ENCODE measurements around the gene PRKCA. TPM values are rescaled to one million over a fixed set of nuclear protein-coding genes. Genes with fewer than 3 reads are reported as not detected.

The PRKCA gene
- total RNA-seq, 3 donors from 2014 or later (not counting 1 experiment from before 2014, with no cell fraction given): 19.6 to 29.0 (median 20.4) TPM

GRCh38 chr17:66782851-66783250, 480.4 kb downstream of the PRKCA start:
- no peaks in the 10 kb centered on the region for H3K27me3 ChIP-seq (ENCODE audit: control insufficient read depth, insufficient read depth, low read length)
- intact Hi-C loops (cut with micrococcal nuclease): no loop called here
- no peaks in the 10 kb centered on the region for H3K9me3 Mint-ChIP-seq
- H3K27ac Mint-ChIP-seq: no peak overlapping the region
- no peaks in the 10 kb centered on the region for H3K9me3 ChIP-seq (ENCODE audit: control insufficient read depth, insufficient read depth, low read length)
- WGBS (ENCODE audit: insufficient coverage): 89% methylated on average over 9 of the region's 9 CpGs
- H3K36me3 Mint-ChIP-seq: no peaks in the 10 kb centered on the region
- no peaks in the 10 kb centered on the region for H3K36me3 ChIP-seq (ENCODE audit: control insufficient read depth, insufficient read depth, low read length)
- H3K4me3 Mint-ChIP-seq: no peak overlapping the region
- H3K4me3 ChIP-seq (ENCODE audit: low read length): no peak overlapping the region
- no peak overlapping the region for H3K27ac ChIP-seq (ENCODE audit: low read length)
- H3K27me3 Mint-ChIP-seq (ENCODE audit: low read depth in 2 of 2): no peaks in the 10 kb centered on the region
- DNase-seq: no peak
- H3K4me1 ChIP-seq (ENCODE audit: control insufficient read depth, insufficient read depth, low read length): no peaks in the 10 kb centered on the region
- TF ChIP-seq CTCF (IDR thresholded peaks at IDR 0.05): no peak
- H3K4me1 Mint-ChIP-seq: no peaks in the 10 kb centered on the region
- no peak for ATAC-seq

GRCh38 chr17:66783656-66784381, 481.4 kb downstream of the PRKCA start:
- H3K27ac ChIP-seq (ENCODE audit: low read length): no peak overlapping the region

DNA sequence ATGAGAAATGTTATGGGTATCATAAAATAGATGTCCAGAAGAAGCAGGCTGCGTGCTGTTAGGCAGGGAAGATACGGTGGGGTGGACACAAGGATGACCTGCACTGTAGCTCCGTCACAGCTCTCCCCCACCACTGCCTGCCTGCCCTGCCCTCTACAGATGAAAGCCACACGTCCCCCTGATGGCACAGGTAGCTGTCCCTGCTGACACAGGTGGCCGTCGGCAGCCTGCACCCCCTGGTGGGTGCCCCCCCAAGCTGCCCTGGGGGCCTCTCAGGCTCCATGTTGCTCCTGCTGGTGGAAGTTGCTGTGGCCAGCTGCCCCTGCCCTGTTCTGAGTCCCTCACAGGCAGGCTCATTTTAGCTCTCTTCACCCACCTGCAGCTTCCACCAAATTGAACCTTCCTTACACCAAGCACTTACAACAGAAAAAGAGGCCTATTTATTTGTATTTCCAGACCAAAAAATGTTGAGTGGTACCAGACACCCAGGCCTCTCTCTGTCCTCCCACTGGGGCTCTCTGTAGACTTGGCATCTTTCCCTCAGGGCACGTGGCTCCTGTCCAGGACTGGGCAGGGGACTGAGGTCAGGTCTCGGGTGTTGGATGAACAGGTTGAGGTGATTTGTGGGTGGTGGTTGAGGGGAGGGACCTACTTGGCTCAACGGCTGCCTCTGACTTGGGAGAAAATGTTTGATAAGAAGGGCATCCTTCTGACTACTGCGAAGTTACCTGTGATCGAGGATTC, 482.4 kb downstream of the PRKCA start:
- H3K36me3 Mint-ChIP-seq: no peaks in the 10 kb centered on the region
- no peak for TF ChIP-seq CTCF (IDR thresholded peaks at IDR 0.05)
- H3K4me1 Mint-ChIP-seq: no peaks in the 10 kb centered on the region
- Histone ChIP-seq H3K4me1 (ENCODE audit: control insufficient read depth, insufficient read depth, low read length) (no peaks in the 10 kb centered on the region), H3K9me3 (ENCODE audit: control insufficient read depth, insufficient read depth, low read length) (no peaks in the 10 kb centered on the region), H3K4me3 (ENCODE audit: low read length) (no peak overlapping the region), H3K36me3 (ENCODE audit: control insufficient read depth, insufficient read depth, low read length) (peaks cover 7% of the 10 kb centered on the region), H3K27me3 (ENCODE audit: control insufficient read depth, insufficient read depth, low read length) (no peaks in the 10 kb centered on the region), H3K27ac (ENCODE audit: low read length) (no peak overlapping the region)
- DNase-seq (no peak), ATAC-seq (no peak)
- no peaks in the 10 kb centered on the region for H3K9me3 Mint-ChIP-seq
- 88% methylated on average over 11 of the region's 11 CpGs for WGBS (ENCODE audit: insufficient coverage)
- no peaks in the 10 kb centered on the region for H3K27me3 Mint-ChIP-seq (ENCODE audit: low read depth in 2 of 2)
- H3K4me3 Mint-ChIP-seq: no peak overlapping the region
- H3K27ac Mint-ChIP-seq: no peak overlapping the region
- intact Hi-C loops (cut with micrococcal nuclease): no loop called here

More at GRCh38 chr17:66783656-66784381, 481.4 kb downstream of the PRKCA start:
- no peak for ATAC-seq
- Histone ChIP-seq H3K4me3 (ENCODE audit: low read length) (no peak overlapping the region), H3K27me3 (ENCODE audit: control insufficient read depth, insufficient read depth, low read length) (no peaks in the 10 kb centered on the region), H3K4me1 (ENCODE audit: control insufficient read depth, insufficient read depth, low read length) (no peaks in the 10 kb centered on the region), H3K9me3 (ENCODE audit: control insufficient read depth, insufficient read depth, low read length) (no peaks in the 10 kb centered on the region), H3K36me3 (ENCODE audit: control insufficient read depth, insufficient read depth, low read length) (peaks cover 2% of the 10 kb centered on the region)
- H3K4me1 Mint-ChIP-seq: no peaks in the 10 kb centered on the region
- 95% methylated on average over 17 of the region's 17 CpGs for WGBS (ENCODE audit: insufficient coverage)
- no peaks in the 10 kb centered on the region for H3K27me3 Mint-ChIP-seq (ENCODE audit: low read depth in 2 of 2)
- no peaks in the 10 kb centered on the region for H3K9me3 Mint-ChIP-seq
- H3K4me3 Mint-ChIP-seq: no peak overlapping the region
- DNase-seq: no peak
- H3K36me3 Mint-ChIP-seq: no peaks in the 10 kb centered on the region
- intact Hi-C loops (cut with micrococcal nuclease): no loop called here
- no peak overlapping the region for H3K27ac Mint-ChIP-seq
- TF ChIP-seq CTCF (IDR thresholded peaks at IDR 0.05): no peak
